ENCODE data around the gene CD4.

DNA sequence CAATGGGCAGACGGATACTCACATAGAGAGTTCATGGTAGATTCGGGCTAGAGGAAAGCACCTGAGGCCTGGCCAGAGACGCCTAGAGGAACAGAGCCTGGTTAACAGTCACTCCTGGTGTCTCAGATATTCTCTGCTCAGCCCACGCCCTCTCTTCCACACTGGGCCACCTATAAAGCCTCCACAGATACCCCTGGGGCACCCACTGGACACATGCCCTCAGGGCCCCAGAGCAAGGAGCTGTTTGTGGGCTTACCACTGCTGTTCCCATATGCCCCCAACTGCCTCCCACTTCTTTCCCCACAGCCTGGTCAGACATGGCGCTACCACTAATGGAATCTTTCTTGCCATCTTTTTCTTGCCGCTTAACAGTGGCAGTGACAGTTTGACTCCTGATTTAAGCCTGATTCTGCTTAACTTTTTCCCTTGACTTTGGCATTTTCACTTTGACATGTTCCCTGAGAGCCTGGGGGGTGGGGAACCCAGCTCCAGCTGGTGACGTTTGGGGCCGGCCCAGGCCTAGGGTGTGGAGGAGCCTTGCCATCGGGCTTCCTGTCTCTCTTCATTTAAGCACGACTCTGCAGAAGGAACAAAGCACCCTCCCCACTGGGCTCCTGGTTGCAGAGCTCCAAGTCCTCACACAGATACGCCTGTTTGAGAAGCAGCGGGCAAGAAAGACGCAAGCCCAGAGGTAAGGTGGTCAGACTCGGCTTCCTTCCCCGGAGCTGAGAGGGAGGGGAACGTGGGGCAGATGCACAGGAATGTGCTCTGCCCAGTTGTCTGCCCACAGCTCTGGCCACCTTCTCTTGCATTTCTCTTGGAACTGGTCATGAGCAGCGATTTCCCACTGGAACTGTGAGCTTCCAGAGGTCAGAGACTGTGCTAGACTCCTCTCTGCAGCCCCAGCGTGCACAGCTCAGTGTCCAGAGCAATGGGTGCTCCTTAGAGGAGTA is at the start of gene CD4:
- TF ChIP-seq POLR2A (IDR thresholded peaks at IDR 0.05; ENCODE audit: low read depth, low read length) (no peak), POLR2AphosphoS5 (IDR thresholded peaks at IDR 0.05; ENCODE audit: low read depth, low read length) (no peak)
